NCI-H1694 (cell line): Measurements from ENCODE around the gene GORASP2.
"Not testable (repeated sequence)": the region's sequence is repeated elsewhere in the genome, so short reads cannot be mapped to it uniquely, and the experiment has no call there.

Source experiments
- DNase-seq: peaks from one replicate; lab custom pipeline; 2025; lab: John Stamatoyannopoulos, UW

The GORASP2 gene

DNA sequence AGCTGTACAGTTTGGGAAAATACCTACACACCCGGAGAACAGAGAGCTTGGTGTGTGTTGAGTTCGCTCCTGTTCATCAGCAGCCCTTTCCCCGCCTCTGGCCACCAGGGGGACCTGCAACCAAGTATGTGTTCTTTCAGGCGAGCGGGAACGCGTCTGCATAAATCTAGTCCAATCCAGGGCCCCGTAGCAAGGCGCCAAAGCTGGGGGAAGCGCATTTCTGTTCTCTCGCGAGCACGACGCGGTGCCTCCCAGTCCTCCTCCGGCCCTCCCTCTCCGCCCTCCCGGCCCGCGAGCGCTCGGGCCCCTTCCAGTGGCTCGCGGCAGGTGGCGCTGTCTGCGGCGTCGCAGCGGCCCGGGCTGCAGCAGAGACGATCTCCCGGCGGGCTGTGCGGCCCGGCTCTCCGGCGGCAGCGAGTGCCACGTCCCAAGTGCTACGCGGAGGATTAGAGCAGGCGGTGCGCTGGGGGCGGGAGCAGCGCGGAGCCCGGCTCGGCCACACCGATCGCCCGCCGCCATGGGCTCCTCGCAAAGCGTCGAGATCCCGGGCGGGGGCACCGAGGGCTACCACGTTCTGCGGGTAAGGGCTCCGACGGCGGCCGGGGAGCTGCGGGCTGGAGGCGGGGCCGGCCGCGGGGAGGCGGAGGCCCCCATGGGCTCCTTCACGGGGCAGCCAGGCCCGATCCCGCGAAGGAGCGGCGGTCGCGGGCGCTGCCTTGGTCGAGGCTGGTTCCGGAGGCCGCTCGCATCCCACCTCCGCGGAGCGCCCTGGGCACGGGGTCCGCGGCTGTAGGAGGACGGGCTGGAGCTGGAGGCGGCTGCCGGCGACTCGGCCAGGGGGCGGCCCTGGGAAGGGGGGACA lies at the start of gene GORASP2:
TSS of gene GORASP2 (plus strand) at position 430 of the 862 bp plus-strand sequence. CDS start at position 518, 88 bp downstream.
- DNase-seq, result peak; percentile 98

DNA sequence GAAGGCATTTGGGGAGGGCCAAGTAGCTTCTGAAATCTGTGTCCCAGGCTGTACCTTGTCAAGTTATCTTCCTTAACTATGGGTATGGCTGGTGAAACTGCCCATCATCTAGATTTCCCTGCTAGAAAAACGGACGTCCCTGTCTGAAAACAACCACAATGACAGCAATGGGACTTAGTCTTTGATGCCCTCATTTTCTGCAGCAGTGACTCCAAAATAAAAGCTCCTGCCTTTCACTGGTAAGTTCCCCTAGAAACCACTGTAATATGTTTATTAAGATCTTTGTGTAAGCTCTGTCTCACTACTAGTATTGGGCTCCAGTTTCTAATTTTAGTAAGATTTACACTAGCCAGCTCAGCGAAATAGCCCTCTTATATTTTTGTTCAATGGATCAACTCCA lies 47.2 kb upstream of the GORASP2 start:
- DNase-seq, result no peak

DNA sequence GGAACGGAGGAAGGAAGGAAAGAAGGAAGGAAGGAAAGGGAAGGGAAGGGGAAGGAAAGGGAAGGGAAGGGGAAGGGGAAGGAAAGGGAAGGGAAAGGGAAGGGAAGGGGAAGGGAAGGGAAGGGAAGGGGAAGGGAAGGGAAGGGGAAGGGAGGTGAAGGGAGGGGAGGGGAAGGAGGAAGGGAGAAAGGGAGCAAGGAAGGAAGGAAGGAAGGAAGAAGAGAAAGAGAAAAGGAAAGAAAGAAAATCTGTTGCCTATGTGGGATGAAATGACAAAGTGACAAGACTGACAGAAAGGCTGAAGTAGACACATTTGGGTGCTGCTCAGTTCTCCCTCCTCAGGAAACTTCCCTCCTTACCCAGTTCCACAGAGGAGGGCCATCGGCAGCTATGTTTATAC lies 46.3 kb upstream of the GORASP2 start:
- no peak for DNase-seq

DNA sequence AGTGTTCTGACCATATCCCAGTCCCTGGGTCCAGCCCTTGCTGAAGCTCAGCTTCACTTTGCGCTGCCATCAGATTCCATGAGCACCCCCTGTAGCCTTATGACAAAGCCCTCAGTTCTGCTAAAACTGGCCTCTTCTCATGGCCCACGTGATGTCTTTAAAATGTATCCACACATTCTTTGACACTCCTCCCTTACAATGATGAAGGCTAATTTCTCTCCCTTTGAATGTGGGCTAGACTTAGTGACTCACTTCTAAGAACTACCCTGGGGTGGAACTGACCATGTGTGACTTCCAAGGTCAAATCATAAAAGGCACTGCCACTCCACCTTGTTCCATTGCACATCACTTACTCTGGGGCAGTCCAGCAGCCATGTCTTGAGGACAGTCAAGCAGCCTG lies 45.4 kb upstream of the GORASP2 start:
- no peak for DNase-seq

DNA sequence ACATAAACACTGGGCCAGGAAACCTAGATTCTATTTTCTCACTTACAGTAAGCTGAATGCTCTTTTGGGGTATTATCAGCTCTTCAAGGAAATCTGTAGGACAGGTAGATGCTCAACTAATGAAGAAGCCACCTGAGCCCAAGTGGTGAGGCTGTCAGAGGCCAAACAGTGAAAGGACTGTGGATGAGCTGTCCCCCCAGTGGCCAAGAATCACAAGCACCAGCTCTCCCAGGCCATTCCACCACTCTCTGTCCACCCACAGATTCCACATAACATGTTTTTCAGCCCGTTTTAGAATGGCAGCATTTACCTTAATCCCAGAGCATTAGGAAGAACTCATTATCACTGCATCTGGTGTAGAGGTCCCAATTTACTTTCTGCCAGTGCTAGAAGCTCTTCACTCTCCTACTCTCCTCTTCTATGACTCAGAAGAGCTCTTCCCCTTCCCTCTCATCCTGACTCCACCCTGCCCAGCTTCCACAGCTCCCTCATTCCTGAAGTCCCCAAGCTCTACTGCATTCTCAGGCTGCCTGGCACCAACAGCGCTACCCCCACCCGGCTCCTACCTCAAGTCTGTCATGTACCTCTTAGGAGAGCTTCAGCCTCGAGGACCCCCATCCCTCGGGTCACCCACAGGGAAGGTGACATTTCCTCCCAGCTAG lies 43.8 kb upstream of the GORASP2 start:
- DNase-seq, result no peak

DNA sequence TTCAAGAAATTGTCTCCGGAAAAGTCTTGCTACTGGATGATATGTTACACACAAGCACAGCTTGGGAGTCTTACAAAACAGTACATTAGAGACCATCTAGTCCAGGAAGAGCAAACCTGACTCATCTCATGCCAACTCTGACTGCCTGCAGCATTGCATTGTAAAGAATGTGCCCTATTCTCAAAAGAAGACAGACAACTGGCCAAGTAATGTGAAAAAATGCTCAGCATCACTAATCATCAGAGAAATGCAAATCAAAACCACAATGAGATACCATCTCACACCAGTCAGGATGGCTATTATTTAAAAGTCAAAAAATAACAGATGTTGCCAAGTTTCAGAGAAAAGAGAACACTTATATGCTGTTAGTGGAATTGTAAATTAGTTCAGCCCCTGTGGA lies 42.7 kb upstream of the GORASP2 start:
- no peak for DNase-seq

DNA sequence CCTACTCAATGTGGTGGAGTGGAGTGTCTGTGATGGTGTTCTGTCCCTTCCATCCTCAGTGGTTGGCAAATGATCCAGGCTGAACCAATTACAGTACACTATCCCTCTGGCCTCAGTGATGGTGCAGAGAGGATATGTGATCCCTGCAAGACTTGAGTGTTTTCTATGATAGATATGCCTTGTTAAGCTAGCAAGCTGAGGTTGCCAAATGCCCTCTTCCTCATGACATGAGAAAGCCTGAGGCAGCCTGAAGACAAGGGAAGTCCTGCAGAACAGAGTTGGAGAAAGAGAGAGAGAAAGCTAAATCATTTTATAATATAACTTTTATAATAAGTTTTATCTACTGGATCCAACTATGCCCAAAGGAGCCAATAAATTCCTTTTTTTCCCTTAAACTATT lies 41.6 kb upstream of the GORASP2 start:
- no peak for DNase-seq

DNA sequence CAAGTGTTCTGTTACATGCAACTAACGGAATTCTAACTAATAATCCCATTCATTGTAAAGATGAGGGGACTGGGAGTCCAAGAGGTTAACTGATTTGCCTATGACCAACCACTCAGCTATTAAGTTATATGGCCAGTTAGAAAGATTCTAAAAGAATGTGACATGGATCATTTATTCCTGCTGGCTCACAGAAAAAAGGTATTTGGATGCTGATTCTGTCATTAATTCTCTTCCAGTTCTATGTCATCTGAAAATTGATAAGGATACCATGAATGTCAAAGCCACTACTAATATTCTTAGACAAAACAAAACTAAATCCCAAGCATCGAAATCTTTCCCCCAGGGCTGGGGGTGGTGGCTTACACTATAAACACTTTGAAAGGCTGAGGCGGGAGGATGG lies 41.2 kb upstream of the GORASP2 start:
- DNase-seq, result no peak

DNA sequence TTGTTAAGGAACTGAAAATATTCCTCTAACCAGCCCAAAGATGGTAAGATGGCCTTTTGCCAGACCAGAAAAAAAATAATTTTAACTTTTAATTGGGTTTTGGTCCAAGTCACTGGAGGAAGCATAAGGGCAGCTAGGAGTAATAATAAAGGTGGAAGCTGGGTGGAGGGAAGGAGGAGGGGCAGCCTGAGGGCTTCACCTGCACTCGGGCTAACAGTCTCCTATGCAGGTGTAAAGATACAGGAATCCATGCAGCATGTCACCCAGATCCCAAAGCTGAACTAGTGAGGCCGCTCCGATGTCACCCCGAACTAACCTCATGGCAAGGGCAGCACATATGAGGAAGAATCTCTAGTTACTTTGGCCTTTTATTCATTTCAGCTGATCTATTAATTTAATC lies 37.2 kb upstream of the GORASP2 start:
- DNase-seq, result no peak

DNA sequence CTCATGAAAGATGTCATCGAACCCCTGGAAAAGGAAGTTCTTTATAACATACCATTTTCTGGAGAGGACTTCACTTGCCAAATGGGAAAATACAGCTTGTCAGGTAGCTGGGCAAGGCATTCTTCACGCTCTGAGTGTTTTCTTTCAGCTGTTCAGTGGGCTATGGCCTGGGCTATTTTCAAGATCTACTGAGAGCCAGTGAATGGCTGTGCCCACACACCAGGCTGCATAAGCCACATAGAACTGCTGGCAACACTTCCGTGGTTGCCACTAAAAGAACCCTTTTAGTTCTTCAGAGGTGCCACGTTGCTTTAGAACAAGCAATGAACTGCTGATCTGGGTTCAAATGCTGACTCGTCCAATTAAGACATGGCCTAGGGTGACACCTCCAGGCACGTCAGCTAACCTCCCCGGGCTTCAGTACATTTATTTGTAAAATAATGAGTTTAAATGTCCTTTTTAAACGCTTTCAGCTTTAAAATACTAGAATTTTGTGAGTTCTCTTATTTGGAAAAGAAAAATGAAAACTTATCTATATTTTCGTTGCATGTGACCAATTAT lies 36.6 kb upstream of the GORASP2 start:
- no peak for DNase-seq

DNA sequence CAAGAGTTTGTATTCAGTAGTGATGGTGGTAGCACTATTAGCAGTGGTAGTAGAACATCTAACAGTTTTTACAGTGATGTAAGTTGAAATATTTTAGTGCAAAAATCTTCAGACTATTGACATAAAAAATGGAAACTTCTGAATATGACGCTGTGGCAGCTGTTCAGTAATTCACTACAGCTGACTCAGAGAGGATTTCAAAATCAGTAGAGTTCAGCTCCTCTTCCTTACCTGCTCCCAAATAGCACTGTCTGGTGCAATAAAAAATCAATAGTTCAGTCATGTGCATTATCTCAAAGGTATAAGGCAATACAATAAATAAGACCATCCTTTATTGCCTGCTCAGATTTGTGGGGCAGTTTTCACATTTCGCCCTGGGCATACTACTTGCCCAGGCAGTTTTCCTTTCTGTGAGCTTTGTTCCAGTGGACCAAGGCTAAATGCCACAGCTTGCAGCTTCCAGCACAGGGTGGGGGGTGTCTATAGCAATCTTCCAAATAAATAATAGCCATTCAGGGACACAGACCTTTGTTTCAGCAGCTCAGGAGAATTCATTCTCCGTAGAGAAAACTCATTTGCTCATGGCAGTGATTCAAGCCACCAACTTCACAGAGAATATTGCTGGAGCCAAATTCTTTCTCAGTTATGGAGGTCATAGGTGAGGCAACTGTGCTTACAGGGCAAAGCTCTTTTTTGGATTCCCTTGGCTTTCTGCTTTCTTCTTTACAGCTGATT lies 33.9 kb upstream of the GORASP2 start:
- DNase-seq, result no peak

DNA sequence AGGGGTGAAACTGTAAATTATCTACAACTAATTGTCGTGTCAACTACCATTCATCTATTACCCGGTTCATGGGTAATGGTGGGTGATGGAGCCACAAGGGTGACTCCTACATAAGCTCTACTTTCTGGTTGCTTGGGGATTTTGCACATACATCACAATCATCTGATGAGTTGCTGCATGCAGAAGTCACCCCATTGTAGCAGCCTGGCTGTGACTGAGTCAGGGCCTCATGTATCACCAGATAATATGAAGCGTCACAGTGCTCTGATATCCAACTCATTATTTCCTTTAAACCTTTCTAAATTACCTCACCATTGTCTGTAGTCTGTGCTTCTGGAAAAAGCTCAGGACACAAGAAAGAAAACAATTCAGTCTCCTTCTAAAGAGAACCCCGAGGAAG lies 32.4 kb upstream of the GORASP2 start:
- no peak for DNase-seq

DNA sequence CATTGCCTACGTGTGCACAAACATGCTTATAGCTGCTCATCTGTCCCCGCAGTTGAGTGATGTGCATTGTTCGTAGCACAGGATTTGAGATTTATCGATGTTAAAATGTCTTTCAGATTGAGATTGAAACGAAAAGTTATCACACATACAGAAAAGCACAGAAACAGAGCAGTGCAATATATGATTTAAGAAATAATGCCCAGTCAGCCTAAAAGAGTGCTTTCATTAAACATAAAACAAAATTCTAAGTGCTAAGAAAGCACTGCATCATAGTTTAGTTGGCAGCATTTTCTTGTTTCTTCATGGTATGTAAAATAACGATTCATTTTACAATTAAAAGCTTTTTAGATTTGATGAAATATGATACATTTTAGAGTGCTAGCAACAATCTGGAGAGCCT lies 31.9 kb upstream of the GORASP2 start:
- no peak for DNase-seq

DNA sequence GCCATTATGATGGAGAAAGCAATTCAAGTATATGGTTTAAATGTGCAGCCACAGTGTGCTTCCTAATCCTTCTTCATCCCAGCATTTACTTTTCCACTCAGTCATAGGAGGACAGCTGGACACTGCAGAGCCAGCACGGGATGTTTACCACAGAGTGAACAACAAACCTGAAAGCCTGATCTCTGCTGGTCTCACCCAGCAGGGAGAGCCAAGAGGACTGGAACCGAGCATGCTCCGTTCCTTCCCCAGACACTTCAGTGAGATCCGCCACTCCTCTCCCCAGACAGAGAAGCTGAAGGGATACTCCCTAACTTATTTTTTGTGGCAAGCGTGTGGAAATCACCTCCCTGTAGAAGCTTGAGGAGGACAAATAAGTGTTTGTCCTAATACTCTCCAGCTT lies 23.2 kb upstream of the GORASP2 start:
- no peak for DNase-seq

DNA sequence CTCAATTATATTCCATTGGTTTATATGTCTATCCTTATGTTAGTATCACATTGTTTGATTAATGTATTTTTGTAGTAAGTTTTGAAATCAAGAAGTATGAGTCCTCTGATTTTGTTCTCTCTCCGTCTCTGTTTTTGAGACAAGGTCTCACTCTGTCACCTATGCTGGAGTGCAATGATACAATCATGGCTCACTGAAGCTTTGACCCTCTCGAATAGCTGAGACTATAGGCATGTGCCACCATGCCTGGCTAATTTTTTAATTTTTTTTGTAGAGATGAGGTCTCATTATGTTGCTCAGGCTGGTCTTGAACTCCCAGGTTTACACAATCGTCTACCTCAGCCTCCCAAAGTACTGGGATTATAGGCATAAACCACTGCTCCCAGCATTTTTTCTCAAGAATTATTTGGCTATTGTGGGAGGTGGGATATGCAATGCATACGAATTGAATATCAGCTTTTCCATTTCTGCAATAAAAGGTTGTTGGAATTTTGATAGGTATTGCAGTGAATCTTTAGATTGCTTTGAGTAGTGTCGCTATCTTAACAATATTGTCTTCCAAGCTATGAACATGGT lies 17.7 kb upstream of the GORASP2 start:
- no peak for DNase-seq

DNA sequence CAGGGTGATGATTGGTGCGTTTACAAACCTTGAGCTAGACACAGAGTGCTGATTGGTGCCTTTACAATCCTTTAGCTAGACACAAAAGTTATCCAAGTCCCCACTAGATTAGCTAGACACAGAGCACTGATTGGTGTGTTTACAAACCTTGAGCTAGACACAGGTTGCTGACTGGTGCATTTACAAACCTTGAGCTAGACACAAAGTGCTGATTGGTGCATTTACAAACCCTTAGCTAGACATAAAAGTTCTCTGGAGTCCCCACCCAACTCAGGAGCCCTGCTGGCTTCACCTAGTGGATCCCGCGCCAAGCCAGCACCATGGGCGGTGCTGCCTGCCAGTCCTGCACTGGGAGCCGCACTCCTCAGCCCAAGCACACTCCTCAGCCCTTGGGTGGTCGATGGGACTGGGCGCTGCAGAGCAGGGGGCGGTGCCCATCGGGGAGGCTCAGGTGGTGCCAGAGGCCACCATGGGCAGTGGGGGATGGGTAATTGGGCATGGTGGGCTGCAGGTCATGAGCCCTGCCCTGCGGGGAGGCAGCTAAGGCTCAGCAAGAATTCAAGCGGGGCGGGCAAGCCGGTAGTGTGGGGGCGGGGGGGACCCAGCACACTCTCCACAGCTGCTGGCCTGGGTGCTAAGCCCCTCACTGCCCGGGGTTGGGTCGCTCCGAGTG lies 13.9 kb upstream of the GORASP2 start:
- not testable (repeated sequence) for DNase-seq

DNA sequence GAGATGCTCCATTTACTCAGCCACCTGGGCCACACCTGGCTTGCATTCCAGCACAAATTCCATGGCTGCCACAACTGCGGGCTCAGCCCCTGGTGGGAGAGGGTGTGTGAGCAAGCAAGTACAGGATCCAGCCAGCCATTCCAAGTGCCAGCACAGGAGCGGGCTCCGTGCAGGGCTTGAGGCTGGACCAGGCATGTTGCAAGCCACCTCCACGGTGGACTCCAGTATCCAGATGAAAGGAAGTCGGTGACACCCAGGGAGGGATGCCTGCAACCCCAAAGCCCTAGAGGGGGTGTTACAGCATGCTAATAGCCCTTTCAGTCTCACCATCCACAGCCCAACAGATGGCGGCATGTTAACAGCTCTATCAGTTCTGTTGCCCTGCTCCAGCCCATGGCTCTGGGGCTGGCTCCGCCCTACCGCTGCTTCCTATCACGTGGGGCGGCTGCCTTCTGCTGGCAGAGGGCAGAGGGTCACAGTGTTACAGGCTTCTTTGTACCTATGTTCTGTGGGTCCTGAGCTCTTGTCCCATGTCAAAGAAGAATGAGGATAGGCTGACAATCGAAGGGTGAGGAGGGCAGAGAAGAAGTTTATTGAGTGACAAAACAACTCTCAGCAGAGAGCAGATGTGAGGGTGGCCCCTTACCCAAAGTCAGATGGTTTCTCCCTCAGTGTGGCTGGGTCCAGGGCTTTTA lies 11.7 kb upstream of the GORASP2 start:
- DNase-seq, result no peak

DNA sequence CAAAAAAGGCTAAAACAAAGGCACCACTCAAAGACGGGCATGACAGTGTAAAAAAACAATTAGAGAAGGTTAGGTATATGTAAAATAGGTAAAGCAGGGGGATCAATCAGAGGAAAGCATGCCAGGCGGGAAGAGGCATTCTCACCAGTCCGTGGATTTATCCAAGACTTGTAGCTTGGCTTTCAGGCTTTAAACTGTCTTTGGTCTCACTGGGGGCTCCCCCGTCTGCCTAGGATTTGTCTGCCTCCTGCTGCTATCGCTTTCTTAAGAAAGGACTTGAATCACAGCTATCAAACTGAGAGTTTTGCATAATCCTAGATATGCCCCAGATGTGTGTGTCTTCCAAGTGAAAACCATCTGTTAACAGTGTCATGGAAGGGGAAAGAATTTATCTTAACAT lies 11.1 kb upstream of the GORASP2 start:
- DNase-seq, result no peak

DNA sequence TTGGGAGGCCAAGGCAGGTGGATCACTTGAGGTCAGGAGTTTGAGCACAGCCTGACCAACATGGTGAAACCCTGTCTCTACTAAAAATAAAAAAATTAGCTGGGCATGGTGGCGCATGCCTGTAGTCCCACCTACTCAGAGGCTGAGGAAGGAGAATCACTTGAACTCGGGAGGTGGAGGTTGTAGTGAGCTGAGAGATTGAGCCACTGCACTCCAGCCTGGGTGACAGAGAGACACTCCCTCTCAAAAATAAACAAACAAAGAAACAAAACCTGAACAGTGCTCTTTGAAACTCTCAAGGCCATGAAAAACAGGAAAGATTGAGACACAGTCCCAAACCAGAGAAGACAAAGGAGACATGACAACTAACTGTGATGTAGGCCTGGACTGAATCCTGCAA lies 7.2 kb upstream of the GORASP2 start:
- not testable (repeated sequence) for DNase-seq

DNA sequence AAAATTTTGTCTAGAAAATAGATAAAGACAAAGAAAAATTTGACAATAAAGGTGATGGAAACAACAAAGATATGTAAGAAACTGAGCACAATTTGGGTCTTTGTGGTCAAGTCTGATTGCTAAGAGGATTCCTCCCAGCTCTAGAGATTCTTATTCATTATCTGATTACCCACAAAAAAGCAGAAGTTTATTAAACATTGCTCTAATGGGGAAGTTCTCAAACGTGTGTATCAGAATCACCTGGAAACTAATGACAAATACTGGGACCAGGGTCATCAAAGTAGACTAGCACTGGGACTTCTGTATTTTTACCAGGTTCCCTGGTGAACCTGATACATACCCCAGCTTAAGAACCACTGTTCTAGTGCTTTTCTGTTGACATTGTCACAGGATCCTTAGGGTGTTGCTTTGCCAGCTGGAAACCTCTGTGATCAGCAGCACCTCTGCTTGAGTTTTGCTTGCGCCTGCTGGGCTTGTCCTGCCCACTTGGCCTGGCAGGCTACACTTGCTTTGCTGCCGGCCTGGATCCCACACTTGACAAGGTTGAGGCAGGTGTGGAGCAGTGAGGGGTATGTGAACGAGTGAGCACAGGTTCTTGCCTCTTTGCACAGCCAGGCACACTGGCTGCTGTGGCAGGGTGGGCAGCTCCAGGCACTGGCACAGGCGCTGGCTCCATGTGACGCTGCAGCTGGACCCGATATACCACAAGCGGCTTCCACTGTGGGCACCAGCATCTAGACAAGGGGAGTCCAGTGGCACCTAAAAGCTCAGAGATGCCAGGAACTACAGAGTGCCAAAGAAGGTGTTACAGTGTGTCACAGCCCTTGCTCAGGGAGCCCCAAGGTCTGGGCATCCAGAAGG lies 6.2 kb upstream of the GORASP2 start:
- DNase-seq, result no peak
